Stimulated activated CD8-positive, alpha-beta memory T cell treated with anti-CD3 and anti-CD28 coated beads, Interleukin-15, amount 100 ng/mL, for 24 hours (primary cell): Measurements from ENCODE around the gene GPRIN3.

ENCODE experiments used
- DNase-seq: peaks from one replicate; pipeline ENCODE4 v3.0.0-alpha.2; 2020; ENCODE audit warnings: low read depth

Gene GPRIN3

DNA sequence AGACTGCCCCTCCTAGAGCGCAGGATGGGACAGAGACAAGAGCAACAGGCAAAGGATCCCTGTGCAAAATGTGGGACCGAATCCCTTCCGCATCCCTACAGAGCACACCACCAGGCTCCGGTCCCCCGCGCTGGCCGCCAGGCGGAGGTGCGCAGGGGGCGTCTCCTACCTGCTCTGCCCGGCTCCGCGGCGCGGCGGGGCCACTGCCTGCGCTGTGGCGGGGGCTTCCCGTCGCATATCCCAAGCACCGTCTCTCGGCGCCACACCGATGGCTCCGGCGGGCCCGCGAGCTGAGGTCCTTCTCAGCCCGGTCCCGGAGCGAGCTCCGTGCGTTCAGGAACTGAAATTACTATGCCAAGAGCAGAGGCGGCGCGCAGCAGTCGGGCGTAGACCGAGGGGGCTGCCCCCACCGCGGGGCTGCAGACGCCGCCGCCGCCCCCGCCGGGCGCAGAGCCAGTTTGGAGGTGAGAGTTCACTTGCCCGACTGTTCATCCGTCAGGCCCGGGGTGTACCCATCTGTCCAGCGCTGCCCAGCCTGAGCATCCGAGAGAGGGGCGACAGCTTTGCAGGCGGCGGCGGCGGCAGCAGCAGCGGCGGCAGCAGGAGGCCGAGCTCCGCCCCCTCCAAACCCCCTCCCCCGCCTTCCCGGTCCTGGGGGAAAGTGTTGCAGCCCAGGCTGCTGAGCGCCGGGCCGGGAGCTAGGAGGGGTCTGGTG, at the start of gene GPRIN3:
TSS of gene GPRIN3 (minus strand) at position 355 of the 715 bp plus-strand sequence. CDS start 57,690 bp downstream, outside the sequence.
- DNase-seq = peak; percentile 38

DNA sequence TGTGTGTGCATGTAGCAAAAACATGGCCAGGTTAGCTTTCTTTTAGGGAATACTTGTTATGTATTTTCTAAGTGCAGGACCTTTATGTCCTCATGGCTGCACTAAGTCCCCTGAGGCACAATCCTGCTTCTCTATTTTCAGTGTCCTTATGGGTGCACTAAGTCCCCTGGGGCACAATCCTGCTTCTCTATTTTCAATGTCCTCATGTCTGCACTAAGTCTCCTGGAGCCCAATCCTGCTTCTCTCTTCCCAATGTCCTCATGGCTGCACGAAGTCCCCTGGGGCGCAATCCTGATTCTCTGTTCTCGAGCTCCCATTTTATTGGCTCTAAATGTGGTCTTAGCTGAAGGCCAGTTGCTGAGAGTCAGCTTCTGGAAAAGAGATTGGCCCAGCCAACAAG, 49.7 kb upstream of the GPRIN3 start:
- no peak for DNase-seq

DNA sequence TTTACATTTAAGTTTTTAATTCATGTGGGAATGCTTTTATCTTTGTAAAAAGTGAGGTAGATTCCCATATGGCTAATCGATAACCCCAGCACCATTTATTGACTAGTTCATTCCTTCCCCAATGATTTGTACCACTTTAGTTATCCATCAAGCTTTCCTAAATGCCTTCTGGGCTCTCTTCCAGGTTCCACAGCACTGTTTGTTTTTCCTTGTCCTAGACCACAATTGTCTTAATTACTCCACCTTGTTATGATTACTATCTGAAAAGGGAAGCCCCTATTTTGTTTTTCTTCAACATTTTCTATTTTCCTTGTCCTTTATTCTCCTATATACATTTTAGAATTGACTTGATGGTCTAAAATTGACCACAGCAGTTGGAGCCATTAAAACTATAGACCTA, 48.5 kb upstream of the GPRIN3 start:
- DNase-seq = no peak

DNA sequence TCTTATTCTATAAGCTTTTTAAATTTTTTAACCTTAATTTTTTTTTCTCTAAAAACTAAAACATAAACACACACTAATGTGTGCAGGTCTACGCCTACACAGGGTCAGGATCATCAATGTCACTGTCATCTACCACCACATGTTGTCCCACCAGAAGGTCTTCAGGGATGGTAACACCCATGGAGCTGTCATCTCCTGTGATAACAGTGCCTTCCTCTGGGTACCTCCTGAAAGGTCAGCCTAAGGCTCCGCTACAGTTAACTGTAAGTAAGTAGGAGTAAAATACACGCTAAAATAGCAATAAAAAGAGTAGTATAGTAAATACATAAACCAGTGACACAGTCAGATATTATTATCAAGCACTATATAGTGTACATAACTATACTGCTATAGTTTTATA, 45.9 kb upstream of the GPRIN3 start:
- DNase-seq = no peak

DNA sequence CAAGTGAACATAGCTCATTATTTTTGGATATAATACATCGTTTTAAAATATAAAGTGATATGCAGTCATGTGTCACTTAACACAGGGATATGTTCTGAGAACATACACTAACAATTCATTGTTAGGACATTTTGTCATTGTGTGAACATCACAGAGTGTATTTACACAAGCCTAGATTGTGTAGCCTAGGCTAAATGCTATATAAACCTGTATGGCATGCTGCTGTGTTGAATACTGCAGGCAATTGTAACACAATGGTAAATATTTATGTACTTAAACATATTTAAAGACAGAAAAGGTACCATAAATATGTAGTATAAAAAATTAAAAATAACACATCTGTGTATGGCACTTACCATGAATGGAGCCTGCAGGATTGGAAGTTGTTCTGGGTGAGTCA, 44.9 kb upstream of the GPRIN3 start:
- no peak for DNase-seq

DNA sequence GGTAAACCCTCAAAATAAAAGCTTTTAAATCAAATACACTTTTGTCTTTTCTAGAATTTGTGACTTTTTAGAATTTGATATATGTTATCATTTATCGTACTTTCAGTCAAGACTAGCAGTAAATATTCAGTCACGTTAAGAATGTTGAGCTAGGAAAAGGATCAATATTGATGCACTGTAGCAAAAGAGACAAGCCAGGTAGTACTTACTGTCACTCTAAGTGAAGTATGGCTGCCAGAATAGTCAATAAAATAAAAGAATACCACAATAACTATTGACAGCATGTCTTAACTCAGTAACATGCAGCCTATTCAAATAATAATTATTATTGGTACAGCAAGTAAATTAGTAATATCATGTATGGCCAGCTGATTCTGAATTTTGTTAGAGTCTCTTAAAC, 43.6 kb upstream of the GPRIN3 start:
- DNase-seq = no peak

DNA sequence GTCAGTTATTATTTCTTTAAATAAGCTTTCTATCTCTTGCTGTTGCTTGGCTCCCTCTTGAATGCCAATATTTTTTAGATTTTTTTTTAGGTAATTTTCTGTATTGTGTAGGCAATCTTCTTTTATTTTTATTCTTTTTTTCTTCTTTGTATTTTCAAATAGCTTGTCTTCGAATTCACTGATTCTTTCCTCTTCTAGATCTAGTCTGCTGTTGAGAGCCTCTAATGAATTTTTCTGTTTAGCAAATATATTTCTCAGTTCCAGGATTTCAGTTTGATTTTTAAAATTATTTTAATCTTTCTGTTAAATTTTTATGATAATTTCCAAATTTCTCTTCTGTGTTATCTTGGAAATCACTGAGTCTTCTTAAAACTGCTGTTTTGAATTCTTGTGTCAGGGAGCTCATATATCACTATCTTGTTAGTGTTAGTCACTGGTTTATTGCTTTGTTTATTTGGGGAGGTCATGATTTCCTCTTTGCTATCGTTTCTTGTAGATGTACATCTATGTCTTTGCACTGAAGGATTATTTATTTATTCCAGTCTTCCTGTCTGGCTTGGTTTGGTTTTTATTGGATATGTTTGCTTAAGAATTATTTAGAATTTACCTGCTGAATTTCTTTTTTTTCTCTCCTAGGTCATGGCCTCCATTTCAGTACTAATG, 39.9 kb upstream of the GPRIN3 start:
- no peak for DNase-seq

DNA sequence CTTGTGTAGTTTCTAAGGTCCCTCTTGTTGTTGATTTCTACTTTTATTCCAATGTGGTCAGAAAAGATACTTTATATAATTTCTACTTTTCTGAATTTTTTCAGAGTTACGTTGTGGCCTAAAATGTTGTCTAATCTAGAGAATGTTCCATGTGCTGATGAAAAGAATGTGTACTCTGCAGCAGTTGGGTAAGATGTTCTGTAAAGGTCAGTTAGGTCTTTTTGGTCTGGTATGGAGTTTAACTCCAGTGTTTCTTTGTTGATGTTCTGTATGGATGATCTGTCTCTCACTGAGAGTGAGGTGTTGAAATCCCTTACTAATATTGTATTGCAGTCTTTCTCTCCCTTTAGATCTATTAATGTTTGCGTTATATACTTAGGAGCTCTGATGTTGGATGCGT, 37.0 kb upstream of the GPRIN3 start:
- DNase-seq = no peak

DNA sequence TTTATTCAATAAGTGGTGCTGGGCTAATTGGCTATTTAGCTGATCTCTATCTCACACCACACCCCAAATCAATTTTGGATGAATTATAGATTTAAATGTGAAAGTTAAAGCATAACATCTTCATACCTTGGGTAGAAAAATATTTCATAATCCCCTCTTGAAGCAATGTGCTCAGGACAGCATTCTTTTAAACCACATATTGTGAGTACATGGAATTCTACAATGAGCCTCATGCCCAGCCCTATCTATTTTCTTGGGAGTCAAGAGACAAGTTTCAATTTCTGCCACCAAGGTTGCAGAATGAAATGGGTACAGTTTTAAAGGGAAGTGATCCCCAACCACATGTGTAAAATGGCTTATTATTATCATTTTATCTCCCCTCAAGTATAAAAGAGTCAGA, 30.6 kb upstream of the GPRIN3 start:
- no peak for DNase-seq

DNA sequence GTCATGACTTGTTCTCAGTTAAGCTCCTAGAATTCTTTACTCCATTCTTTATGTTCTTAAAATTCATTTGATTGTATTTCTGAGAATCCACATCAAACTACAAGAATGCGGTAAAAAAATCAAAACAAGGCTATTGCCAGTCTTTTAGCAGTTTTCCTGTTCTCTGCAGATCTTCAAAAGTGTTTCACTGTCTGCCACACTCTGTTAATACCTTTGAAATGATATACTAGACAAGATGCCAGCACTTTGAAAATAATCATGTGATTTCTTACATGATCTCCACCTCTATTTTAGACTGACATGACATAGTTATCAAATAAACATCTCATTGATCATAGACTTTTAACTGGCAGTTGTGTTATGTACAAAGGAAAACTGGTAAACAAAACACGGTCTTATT, 30.1 kb upstream of the GPRIN3 start:
- DNase-seq = no peak

DNA sequence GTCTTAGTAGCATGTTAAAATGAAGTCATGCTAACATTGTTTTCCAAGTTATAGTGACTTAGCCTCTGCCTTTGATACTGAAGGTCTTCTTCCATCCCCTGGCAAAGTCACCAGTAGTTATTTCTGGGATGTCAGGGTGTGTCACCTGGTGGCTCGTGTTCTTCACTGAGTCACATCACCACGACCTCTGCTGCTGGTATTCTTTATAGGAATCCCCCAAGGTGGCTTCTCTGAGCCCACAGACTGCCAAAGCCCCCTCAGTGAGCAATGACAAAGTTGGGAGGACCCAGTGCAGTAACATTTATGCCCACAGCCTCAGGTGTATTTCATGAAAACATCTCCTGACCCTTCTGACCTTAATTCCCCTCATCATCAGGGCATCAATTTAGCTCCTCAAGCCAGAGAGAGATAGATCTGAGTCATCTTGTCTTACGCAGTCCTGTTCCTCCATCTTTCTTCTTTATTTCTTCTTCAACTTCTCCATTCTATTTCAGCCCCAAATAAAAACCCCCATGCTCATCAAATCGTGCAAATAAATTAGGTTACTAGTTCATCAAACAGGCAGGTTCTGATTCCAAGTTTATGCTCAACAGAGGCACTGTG, 29.3 kb upstream of the GPRIN3 start:
- DNase-seq = no peak

DNA sequence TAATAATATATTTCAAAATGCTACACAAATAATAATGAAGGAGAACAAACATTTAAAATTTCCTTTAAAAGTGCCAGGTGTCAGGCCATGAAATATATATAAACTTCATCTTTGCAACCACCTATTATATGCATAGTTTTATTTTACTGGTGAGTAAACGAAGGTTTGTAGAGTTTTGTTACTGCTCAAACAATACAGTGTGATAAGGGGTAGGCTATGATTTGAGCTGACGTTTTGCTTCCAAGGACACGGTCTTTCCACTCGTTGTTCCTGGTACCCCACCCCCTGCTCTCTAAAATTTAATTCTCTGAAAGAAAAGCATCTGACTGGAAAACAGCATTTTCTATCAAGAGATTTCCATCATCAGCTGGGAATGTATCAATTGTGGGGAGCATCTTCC, 27.2 kb upstream of the GPRIN3 start:
- no peak for DNase-seq

DNA sequence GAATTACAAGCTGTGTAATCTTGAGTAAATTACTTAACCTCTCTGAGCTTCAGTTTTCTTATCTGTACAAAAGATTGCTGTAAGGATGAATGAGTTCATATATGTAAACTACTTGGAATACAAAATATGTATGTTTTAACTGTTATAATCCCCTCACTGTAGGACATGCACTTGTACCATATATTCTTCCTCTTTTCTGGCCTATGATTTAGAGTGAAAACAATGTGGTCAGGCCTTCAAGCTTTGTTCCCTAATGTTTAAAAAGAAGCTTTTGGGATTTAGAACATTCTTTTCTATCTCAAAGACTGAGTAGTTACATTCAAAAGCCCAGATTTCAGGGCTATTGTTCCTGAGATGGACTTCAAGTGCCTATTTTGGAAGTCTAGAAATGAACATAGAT, 26.7 kb upstream of the GPRIN3 start:
- DNase-seq = no peak

DNA sequence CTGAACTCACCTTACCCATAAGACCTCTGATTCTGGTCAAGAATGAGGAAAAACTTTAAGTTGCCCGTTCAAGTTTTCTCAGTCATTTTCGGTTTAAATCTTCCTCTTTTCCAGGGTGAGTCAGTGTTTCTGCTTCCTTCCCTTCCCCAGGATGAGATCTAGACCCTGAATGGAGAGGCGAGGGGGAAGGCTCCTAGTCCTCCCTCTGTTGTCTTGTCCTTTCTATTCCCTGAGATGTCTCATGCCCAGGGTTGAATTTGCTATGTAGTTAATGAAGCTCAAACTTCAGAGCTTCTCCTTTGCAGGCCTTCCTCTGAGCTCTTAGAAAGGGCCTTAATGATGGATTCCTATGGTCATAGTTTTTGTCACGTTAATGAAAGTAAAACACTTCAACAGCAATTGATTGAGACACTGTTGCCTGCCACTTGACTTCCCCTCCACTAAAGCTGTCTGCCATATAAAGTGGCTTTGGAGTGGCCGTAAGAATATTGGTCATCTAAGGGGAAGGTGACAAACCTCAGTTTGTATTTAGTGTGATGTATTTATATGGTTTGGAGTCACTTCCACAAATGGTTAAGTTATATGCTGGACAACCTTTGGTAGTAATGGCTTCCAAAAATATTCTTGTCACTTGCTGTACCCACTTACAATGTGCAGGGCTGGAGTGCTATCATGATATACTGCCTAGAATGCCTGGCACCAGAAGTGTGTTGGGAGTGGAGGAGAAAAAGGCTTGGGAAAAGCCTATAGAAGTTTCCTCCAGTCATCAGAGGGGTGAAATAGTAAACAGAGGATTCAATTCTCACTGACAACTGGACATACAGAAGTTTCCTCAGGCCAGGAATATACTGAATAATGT, 24.3 kb upstream of the GPRIN3 start:
- DNase-seq = no peak

DNA sequence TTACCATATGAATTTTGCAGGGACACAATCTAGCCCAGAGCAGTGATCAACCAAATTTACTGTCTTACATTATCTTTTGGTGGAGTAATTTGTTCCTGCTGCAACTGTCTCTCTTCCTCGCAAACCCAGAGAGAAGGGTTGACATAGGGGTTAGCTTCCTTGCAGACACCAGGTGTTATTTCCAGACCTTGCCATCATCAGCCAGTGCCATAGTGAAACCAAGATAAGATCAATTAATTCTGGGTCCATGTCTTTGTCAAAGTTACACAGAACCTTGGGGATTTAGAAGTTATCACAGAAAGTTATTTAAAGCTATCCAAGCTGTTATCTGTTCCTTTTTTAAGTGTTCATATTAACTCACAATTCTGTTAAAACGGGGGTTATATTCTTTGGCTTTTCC, 23.6 kb upstream of the GPRIN3 start:
- DNase-seq = no peak

DNA sequence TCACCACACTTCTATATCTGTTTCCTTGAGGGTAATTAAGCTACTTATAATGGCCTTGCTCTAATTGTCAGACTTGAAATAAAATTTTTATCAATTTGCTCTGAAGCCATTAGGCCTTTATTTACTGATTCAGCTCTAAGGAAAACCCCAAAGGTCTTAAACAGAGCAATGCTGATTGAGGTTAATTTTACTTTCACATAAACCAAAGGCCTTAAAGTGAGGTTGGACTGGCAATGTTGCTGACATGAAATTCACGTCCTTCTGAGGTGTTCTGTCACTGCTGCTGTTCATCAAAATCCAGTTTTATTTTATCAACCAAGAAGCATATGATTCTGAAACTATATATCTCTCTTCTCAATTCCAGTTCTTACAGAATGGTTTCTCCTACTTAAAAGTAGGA, 21.7 kb upstream of the GPRIN3 start:
- DNase-seq = no peak

DNA sequence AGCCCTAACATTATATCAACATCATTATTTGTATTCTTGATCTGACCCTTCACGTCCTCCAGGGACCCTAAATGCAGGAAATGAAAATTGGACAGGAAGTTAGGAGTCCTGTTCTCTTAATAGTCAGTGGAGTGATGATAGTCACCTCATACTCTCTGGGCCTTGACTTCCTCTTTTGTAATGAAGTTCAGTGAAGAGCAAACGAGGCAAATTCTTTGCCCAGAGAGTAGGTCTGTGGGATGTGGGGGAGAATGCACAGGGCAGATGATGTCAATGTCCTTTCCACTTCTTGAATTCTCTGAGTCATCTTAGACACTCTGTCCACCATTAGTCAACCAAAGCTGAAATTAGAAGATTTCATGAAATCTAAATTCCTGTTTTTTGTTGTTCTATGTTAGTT, 17.1 kb upstream of the GPRIN3 start:
- DNase-seq = no peak

DNA sequence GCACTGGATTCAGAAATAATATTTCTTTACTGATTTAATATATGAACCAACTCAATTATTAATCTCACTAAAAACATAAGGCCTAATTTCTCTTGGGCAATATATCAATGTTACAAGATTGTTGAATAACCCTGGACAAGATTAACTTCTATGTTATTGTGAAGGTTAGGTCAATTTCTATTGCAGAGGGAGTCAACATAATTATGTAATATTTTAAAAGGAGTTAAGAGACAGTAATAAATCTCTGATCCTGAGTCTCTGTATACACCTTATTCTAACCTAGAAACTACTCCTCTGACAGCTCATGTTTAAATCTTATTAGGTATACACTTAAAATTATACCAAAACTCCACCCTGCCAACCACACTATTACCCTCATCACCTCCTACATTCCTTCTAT, 15.1 kb upstream of the GPRIN3 start:
- no peak for DNase-seq

DNA sequence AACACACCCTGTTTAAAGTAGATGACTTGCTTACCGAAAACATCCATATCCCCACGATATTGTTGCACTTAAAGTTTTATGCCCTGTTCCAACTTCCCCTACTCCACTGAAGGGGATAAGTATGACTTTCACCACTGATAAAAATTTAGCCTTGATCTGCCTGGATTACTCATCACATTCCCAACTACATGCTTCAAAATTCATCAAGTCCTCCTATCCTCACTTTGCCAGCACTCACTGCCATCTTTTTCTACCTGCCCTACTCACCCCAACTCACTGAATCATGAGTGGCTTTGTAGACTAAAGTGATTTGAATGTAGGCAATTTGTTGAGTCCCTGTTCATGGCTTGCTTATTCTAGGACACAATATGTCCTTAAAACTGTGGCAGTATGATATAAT, 12.2 kb upstream of the GPRIN3 start:
- no peak for DNase-seq

DNA sequence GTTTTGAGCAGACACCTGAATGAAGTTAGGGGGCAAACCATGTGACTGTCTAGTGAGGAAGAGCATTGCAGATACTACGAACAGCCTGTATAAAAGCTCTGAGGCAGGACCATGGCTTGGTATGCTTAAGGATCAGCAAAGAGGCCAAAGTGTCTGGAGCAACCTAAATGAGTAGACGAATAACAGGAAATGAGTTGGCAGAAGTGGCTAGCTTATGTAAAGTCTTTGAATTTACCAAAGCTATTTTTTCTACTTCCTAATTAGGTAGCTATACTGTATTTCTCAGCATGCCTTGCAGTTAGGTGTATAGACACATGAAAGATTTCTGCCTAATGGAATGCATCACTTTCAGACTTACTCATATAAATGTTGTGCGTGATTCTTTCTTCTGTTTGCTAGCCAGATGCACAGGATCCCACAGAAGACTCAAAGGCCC, 9.3 kb upstream of the GPRIN3 start:
- DNase-seq = no peak

DNA sequence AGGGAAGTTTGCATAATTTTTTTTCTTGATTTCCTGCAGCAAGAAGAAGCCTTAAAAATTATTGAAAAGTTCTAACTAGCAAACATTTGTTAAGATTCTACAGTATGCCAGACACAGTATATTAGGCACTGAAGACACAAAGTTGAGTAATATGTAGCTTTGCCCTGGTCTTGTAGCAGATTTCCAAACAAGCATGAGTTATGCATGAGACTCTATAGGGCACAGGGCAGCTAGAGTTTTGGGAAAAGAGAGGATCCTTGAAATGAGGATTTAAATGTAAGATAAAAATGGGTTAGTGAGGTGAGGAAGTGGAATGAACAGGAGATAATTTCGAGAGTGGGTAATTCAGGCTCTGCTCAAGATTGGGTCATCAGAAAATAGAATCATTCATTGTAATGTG, 8.6 kb upstream of the GPRIN3 start:
- no peak for DNase-seq

DNA sequence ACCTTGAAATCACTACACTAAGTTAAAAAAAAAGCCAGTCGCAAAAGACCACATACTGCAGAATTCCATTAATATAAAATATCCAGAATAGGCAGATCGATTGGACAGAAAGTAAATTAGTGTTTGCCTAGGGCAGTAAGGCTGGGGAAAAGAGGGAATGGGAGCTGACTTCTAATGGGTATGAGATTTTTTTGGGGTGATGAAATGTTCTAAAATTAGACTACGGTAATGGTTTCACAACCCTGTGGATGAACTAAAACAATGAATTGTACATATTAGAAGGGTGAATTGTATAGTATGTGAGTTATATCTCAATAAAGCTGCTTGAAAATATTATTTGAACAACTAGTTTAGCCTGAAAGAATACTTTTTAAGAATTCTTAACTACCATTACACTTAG, 6.7 kb upstream of the GPRIN3 start:
- DNase-seq = no peak

DNA sequence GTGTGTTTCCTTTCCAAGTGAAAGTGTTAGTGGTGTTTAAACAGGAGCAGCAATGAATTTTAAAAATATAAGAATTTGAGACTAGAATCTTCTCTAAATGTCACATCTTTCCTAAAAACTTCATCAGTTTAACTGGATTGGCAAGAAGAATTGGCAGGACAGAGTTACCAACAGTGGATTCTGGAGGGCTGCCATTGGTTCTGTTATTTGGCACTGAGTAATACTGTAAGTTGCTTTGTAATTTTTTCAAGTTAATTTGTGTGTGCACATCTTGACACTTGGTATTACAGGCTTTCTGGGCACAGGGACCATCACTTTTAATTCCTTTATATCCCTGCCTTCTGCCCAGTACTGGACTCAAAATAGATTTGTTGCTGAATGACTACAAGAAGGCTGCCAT, 4.5 kb upstream of the GPRIN3 start:
- DNase-seq = no peak
